Neuron (in vitro differentiated cells): ENCODE data around the gene KRTAP4-6.
"Not testable (repeated sequence)": the region's sequence is repeated elsewhere in the genome, so short reads cannot be mapped to it uniquely, and the experiment has no call there.

Experiments
- H2AFZ ChIP-seq: one replicate; pipeline ENCODE4 v1.6.1; 2013; ENCODE audit warnings: low read depth, mild to moderate bottlenecking, inconsistent platforms, low read length, moderate library complexity
- H3K27me3 ChIP-seq: one replicate; pipeline ENCODE4 v1.6.1; 2013; ENCODE audit warnings: low read length; ENCODE audit not compliant: insufficient read depth
- H3K36me3 ChIP-seq: one replicate; pipeline ENCODE4 v1.6.1; 2013; ENCODE audit warnings: low read length; ENCODE audit not compliant: insufficient read depth
- H3K4me1 ChIP-seq: one replicate; pipeline ENCODE4 v1.6.1; 2013; ENCODE audit warnings: low read length; ENCODE audit not compliant: insufficient read depth
- H3K4me3 ChIP-seq: 2 replicates; pipeline ENCODE4 v1.5.1; 2013; ENCODE audit warnings: mild to moderate bottlenecking, low read length, moderate library complexity
- H3K9me3 ChIP-seq: one replicate; pipeline ENCODE4 v1.6.1; 2013; ENCODE audit warnings: low read length

Gene KRTAP4-6

GRCh38 chr17:41163828-41164227 is 23.5 kb upstream of the KRTAP4-6 start:
- Histone ChIP-seq H2AFZ (no peak overlapping the region), H3K4me3 (no peak overlapping the region), H3K4me1 (no peaks in the 10 kb centered on the region), H3K9me3 (no peaks in the 10 kb centered on the region), H3K27me3 (no peaks in the 10 kb centered on the region), H3K36me3 (no peaks in the 10 kb centered on the region)

DNA sequence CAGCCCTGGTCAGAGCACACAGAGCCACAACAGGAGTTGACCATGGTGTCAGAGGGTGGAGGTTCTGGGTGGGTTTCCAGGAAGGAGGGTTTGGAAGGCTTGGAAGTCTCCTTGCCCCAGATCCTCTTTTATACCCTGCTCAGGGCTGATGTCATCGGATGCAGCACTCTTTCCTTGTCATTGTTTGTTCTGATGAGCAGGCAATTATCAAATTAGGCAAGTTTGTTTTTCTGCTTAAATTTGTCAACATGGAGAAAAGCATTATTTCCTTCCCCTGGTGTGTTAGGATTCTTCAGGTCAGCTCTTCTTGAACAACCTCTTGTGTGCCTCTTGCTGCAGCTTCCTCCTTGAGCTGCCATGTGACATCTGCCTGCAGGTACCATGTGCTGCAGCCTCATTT is 20.3 kb upstream of the KRTAP4-6 start, which contains the start of gene KRTAP4-4:
Gene KRTAP4-4, minus strand, starts transcription at position 101 of the 400 bp plus-strand sequence. Its CDS starts 57 bp downstream, at position 44.
- H3K9me3 ChIP-seq, result no peaks in the 10 kb centered on the region
- no peaks in the 10 kb centered on the region for H3K27me3 ChIP-seq
- H3K4me3 ChIP-seq, result no peak within 1 kb of the TSS
- H3K36me3 ChIP-seq, result no peaks in the 10 kb centered on the region
- H2AFZ ChIP-seq, result no peak within 1 kb of the TSS
- no peaks in the 10 kb centered on the region for H3K4me1 ChIP-seq

- H3K4me3 ChIP-seq, H3K27me3 ChIP-seq, H3K9me3 ChIP-seq, H2AFZ ChIP-seq, H3K36me3 ChIP-seq, H3K4me1 ChIP-seq: not testable (repeated sequence)
Observed at GRCh38 chr17:41160190-41160589, 19.8 kb upstream of the KRTAP4-6 start.

- H2AFZ ChIP-seq, result no peak overlapping the region
- H3K4me1 ChIP-seq, result no peaks in the 10 kb centered on the region
- no peaks in the 10 kb centered on the region for H3K27me3 ChIP-seq
- no peaks in the 10 kb centered on the region for H3K9me3 ChIP-seq
- H3K36me3 ChIP-seq, result no peaks in the 10 kb centered on the region
- H3K4me3 ChIP-seq, result no peak overlapping the region
Observed at GRCh38 chr17:41153856-41154255, 13.5 kb upstream of the KRTAP4-6 start.

DNA sequence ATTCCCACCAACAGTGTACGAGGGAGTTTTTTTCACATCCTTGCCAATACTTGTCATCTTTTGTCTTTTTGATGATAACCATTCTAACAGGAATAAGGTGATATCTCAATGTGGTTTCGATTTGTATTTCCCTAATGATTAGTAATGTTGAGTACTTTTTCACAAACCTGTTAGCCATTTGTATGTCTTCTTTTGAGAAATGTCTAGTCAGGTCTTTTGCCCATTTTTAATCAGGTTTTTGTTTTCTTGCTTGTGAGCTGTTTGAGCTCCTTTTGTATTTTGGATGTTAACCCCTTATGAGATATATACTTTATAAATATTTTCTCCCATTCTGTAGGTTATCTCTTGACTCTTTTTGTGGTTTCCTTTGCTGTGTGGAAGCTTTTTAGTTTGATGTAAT is 11.2 kb upstream of the KRTAP4-6 start:
- no peaks in the 10 kb centered on the region for H3K4me1 ChIP-seq
- H3K4me3 ChIP-seq, result no peak overlapping the region
- no peak overlapping the region for H2AFZ ChIP-seq
- H3K9me3 ChIP-seq, result no peaks in the 10 kb centered on the region
- H3K27me3 ChIP-seq, result no peaks in the 10 kb centered on the region
- H3K36me3 ChIP-seq, result no peaks in the 10 kb centered on the region

- Histone ChIP-seq H3K27me3 (no peaks in the 10 kb centered on the region), H3K4me3 (no peak overlapping the region), H2AFZ (no peak overlapping the region), H3K4me1 (no peaks in the 10 kb centered on the region), H3K36me3 (no peaks in the 10 kb centered on the region), H3K9me3 (no peaks in the 10 kb centered on the region)
Observed at GRCh38 chr17:41150026-41150425, 9.7 kb upstream of the KRTAP4-6 start.

DNA sequence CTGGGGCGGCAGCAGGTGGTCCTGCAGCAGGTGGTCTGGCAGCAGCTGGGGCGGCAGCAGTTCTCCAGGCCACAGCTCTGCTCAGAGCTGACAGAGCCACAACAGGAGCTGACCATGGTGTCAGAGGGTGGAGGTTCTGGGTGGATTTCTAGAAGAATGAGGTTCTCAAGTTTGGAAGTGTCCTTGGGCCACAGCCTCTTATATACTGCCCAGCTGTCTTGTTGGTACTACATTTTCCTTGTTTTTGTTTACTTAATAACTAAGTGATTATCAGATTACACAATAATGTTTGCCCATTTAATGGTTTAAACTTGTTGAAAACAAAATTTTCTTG is 9.3 kb upstream of the KRTAP4-6 start, which contains the start of gene KRTAP4-5:
Gene KRTAP4-5, minus strand, starts transcription at position 174 of the 334 bp plus-strand sequence. Its CDS starts 58 bp downstream, at position 116.
- Histone ChIP-seq H3K27me3 (no peaks in the 10 kb centered on the region), H3K4me1 (no peaks in the 10 kb centered on the region), H3K36me3 (no peaks in the 10 kb centered on the region), H3K4me3 (no peak within 1 kb of the TSS), H3K9me3 (no peaks in the 10 kb centered on the region), H2AFZ (no peak within 1 kb of the TSS)

- H3K27me3 ChIP-seq, H2AFZ ChIP-seq, H3K9me3 ChIP-seq: not testable (repeated sequence)
Observed at GRCh38 chr17:41148971-41149651, 8.8 kb upstream of the KRTAP4-6 start.

GRCh38 chr17:41147531-41148204 is 7.3 kb upstream of the KRTAP4-6 start:
- no peaks in the 10 kb centered on the region for H3K4me1 ChIP-seq
- no peaks in the 10 kb centered on the region for H3K36me3 ChIP-seq
- no peak overlapping the region for H3K4me3 ChIP-seq
- H3K27me3 ChIP-seq, result no peaks in the 10 kb centered on the region
- no peak overlapping the region for H2AFZ ChIP-seq
- H3K9me3 ChIP-seq, result no peaks in the 10 kb centered on the region

More at GRCh38 chr17:41148971-41149651, 8.8 kb upstream of the KRTAP4-6 start:
- H3K36me3 ChIP-seq, H3K4me3 ChIP-seq, H3K4me1 ChIP-seq: not testable (repeated sequence)

DNA sequence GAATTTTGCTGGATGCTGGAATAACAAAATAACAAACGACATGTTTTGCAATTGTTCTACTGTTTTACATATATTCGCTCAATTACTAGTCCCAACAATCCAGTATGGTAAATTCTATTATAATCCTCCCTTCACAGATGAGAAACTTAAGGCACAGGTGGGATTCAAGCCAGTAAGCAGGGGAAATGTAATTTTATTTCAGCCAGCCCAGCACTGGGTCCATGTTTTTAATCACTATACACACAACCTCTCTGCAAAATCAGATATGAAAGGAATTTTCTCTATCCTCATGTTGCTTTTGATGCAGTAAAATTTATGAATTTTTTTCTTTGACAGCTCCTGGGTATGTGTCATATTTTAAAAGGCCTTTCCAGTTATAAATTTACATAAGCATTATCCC is 4.9 kb upstream of the KRTAP4-6 start:
- no peaks in the 10 kb centered on the region for H3K9me3 ChIP-seq
- H3K4me3 ChIP-seq, result no peak overlapping the region
- H3K4me1 ChIP-seq, result no peaks in the 10 kb centered on the region
- H3K36me3 ChIP-seq, result no peaks in the 10 kb centered on the region
- no peaks in the 10 kb centered on the region for H3K27me3 ChIP-seq
- no peak overlapping the region for H2AFZ ChIP-seq

- Histone ChIP-seq H3K27me3 (no peaks in the 10 kb centered on the region), H3K36me3 (no peaks in the 10 kb centered on the region), H3K4me3 (no peak overlapping the region), H3K9me3 (no peaks in the 10 kb centered on the region), H2AFZ (no peak overlapping the region), H3K4me1 (no peaks in the 10 kb centered on the region)
Observed at GRCh38 chr17:41144846-41145245, 4.5 kb upstream of the KRTAP4-6 start.

DNA sequence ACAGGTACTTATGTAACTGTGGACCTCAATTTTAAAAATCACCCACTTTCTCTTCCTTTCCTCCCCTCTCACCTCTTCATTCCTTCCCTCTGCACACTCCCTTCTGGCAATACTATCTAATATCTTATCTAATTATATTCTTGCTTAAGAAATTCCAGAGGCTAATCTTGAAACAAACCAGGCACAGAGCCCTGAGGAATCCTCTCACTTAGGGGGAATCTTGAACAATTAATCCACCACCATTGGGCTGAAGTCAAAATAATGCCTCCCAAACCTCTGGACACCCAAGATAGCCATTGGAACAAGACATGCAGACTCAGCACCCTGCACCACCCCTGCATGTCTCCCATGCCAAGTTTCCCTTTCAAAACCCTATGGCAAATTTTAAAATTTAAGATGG is 1.0 kb upstream of the KRTAP4-6 start:
- Histone ChIP-seq H3K9me3 (no peaks in the 10 kb centered on the region), H3K4me3 (no peak overlapping the region), H3K27me3 (no peaks in the 10 kb centered on the region), H3K36me3 (no peaks in the 10 kb centered on the region), H3K4me1 (no peaks in the 10 kb centered on the region), H2AFZ (no peak overlapping the region)

- H3K4me3 ChIP-seq, H3K27me3 ChIP-seq, H3K4me1 ChIP-seq, H2AFZ ChIP-seq, H3K36me3 ChIP-seq, H3K9me3 ChIP-seq: not testable (repeated sequence)
Observed at GRCh38 chr17:41139865-41140264, 479 bp downstream of the KRTAP4-6 start.
